Sigmoid colon (tissue), 7 donors: ENCODE measurements around the gene SCRN1. TPM values are rescaled to one million over a fixed set of nuclear protein-coding genes. Genes with fewer than 3 reads are reported as not detected.

Experiments
- DNase-seq: peaks from one replicate; pipeline ENCODE4 v3.0.0-alpha.2; 2019
- H3K27ac ChIP-seq, 4 donors: fragments of 200-600 bp; sonication (generic); one replicate each; pipeline ENCODE4 v1.5.1; 2016 to 2019; ENCODE audit warnings: mild to moderate bottlenecking in 1 of 4
- H3K27me3 ChIP-seq, 3 donors: fragments of 200-600 bp; sonication (generic); one replicate each; pipeline ENCODE4 v1.5.1; 2019; ENCODE audit warnings: mild to moderate bottlenecking in 1 of 3
- H3K36me3 ChIP-seq, 4 donors: fragments of 200-600 bp; sonication (generic); one replicate each; pipeline ENCODE4 v1.5.1; 2016 to 2019
- H3K4me1 ChIP-seq, 4 donors: fragments of 200-600 bp; sonication (generic); one replicate each; pipeline ENCODE4 v1.5.1; 2017 to 2019
- H3K4me3 ChIP-seq, 4 donors: fragments of 200-600 bp; sonication (generic); one replicate each; pipeline ENCODE4 v1.5.1; 2017 to 2019; ENCODE audit warnings: mild to moderate bottlenecking in 2 of 4, moderate library complexity in 1 of 4
- H3K9me3 ChIP-seq, 4 donors: fragments of 200-600 bp in 3 of 4; sonication (generic) in 3 of 4; one replicate each; pipeline versions ENCODE4 v1.5.1 to v1.6.1; 2013 to 2019
- CTCF ChIP-seq, 4 experiments: fragments of 450-650 bp in 3 of 4; fragments of 200-600 bp in 1 of 4; IDR thresholded peaks; one replicate each; pipeline ENCODE4 v1.5.1; 2016 to 2019; ENCODE audit warnings: antibody characterized with exemption in 4 of 4, mild to moderate bottlenecking in 3 of 4, moderate library complexity in 2 of 4
- EP300 ChIP-seq, 4 donors: sonication (generic); formaldehyde crosslinking; IDR thresholded peaks; one replicate each; pipeline ENCODE4 v1.6.1; 2017; ENCODE audit warnings: antibody characterized with exemption in 4 of 4
- POLR2A ChIP-seq, 2 donors: fragments of 450-650 bp; IDR thresholded peaks; one replicate each; pipeline ENCODE4 v1.6.1; 2016; ENCODE audit warnings: antibody characterized with exemption in 2 of 2, mild to moderate bottlenecking in 2 of 2, moderate library complexity in 2 of 2
- POLR2AphosphoS5 ChIP-seq, 4 donors: sonication (generic); formaldehyde crosslinking; IDR thresholded peaks; one replicate each; pipeline ENCODE4 v1.6.1; 2017; ENCODE audit warnings: antibody characterized with exemption in 4 of 4
- WGBS, 2 donors: extraction: QIAGEN DNeasy Blood & Tissue Kit; methylation state at CpG; one replicate each; pipeline ENCODE4 v1.1.7; 2013; 5-methylcytosine and 5-hydroxymethylcytosine counted together
- intact Hi-C: fragments of 100-400 bp; cut with DNase I; formaldehyde crosslinking; loops from one replicate; pipeline ENCODE4 v1.15.1; 2023
- polyA plus RNA-seq, 3 donors: library from polyadenylated mRNA; stranded (reverse); fragments of 200-250 nt; gene quantifications; one replicate each; pipeline ENCODE4 v1.2.3, GENCODE V29; 2013
- total RNA-seq, 4 donors: library from RNA; depleted of rRNA; stranded (reverse); fragments of >200 nt; gene quantifications; one replicate each; pipeline ENCODE4 v1.1.0, GENCODE V29; 2016
- donor health status: healthy with polysubstance abuse.
- donor health status: Bipolar disorder and iron deficiency.
- donor health status: healthy.

Gene SCRN1
- total and polyA plus RNA-seq, 7 donors = 5.1 to 55.0 (median 44.5) TPM

- Histone ChIP-seq H3K27ac (no peak overlapping the region), H3K36me3 (peaks cover 15 to 79% (median 24%) of the 10 kb centered on the region in 4 donors), H3K4me3 (no peak overlapping the region), H3K27me3 (no peaks in the 10 kb centered on the region), H3K9me3 (no peaks in the 10 kb centered on the region), H3K4me1 (no peaks in the 10 kb centered on the region)
- no peak for TF ChIP-seq POLR2A (IDR thresholded peaks at IDR 0.05)
- TF ChIP-seq CTCF (IDR thresholded peaks at IDR 0.05) = no peak
- no peak for TF ChIP-seq POLR2AphosphoS5 (IDR thresholded peaks at IDR 0.05)
- no peak for TF ChIP-seq EP300 (IDR thresholded peaks at IDR 0.05)
- intact Hi-C loops = no loop called here
- no peak for DNase-seq
- WGBS, 2 donors = 71 to 95% methylated on average over 2 of the region's 2 CpGs
Measured at GRCh38 chr7:29935111-29935510, 54.5 kb downstream of the SCRN1 start.

GRCh38 chr7:29929018-29929807 lies 60.4 kb downstream of the SCRN1 start:
- Histone ChIP-seq H3K36me3 (peaks cover 0 to 32% (median 3%) of the 10 kb centered on the region in 4 donors), H3K9me3 (no peaks in the 10 kb centered on the region), H3K27me3 (no peaks in the 10 kb centered on the region), H3K4me1 (no peaks in the 10 kb centered on the region), H3K27ac (no peak overlapping the region), H3K4me3 (no peak overlapping the region)
- DNase-seq = no peak
- WGBS, 2 donors = 61 to 87% methylated on average over 17 of the region's 17 CpGs
- intact Hi-C loops = no loop called here
- TF ChIP-seq CTCF (IDR thresholded peaks at IDR 0.05) (no peak), POLR2A (IDR thresholded peaks at IDR 0.05) (no peak), EP300 (IDR thresholded peaks at IDR 0.05) (no peak), POLR2AphosphoS5 (IDR thresholded peaks at IDR 0.05) (no peak)

GRCh38 chr7:29926741-29927140 lies 62.9 kb downstream of the SCRN1 start:
- Histone ChIP-seq H3K36me3 (peaks cover 4 to 46% (median 19%) of the 10 kb centered on the region in 4 donors), H3K9me3 (no peaks in the 10 kb centered on the region), H3K27ac (no peak overlapping the region), H3K27me3 (no peaks in the 10 kb centered on the region), H3K4me3 (no peak overlapping the region), H3K4me1 (no peaks in the 10 kb centered on the region)
- WGBS, 2 donors = 20 to 56% methylated on average over 5 of the region's 5 CpGs
- DNase-seq = no peak
- TF ChIP-seq EP300 (IDR thresholded peaks at IDR 0.05) = no peak
- TF ChIP-seq POLR2A (IDR thresholded peaks at IDR 0.05) = no peak
- TF ChIP-seq POLR2AphosphoS5 (IDR thresholded peaks at IDR 0.05) = no peak
- no peak for TF ChIP-seq CTCF (IDR thresholded peaks at IDR 0.05)
- intact Hi-C loops = no loop called here

GRCh38 chr7:29926216-29926615 lies 63.4 kb downstream of the SCRN1 start:
- 86 to 94% methylated on average over 15 of the region's 15 CpGs for WGBS, 2 donors
- intact Hi-C loops = no loop called here
- Histone ChIP-seq H3K4me1 (no peaks in the 10 kb centered on the region), H3K27me3 (no peaks in the 10 kb centered on the region), H3K9me3 (no peaks in the 10 kb centered on the region), H3K27ac (no peak overlapping the region), H3K4me3 (no peak overlapping the region), H3K36me3 (peaks cover 4 to 41% (median 19%) of the 10 kb centered on the region in 4 donors)
- TF ChIP-seq POLR2AphosphoS5 (IDR thresholded peaks at IDR 0.05) (no peak), EP300 (IDR thresholded peaks at IDR 0.05) (no peak), CTCF (IDR thresholded peaks at IDR 0.05) (no peak), POLR2A (IDR thresholded peaks at IDR 0.05) (no peak)
- DNase-seq = no peak
